Calu3 (cell line): ENCODE data around the gene PBRM1. TPM values are rescaled to one million over a fixed set of nuclear protein-coding genes. Genes with fewer than 3 reads are reported as not detected.

ENCODE experiments used
- BruUV-seq: library from RNA; stranded (reverse); fragments of 400-500 nt; replicated peaks from 2 replicates; lab custom pipeline; 2021; lab: Mats Ljungman, UMichigan
- CTCF ChIA-PET: fragments of 300-600 bp; sonication (Branson Sonifier 250); formaldehyde crosslinking; loops from one replicate; lab custom pipeline; 2022; ENCODE audit warnings: antibody characterized with exemption; lab: Charles Lee
- DNase-seq: peaks from one replicate; pipeline ENCODE4 v3.0.0; 2022
- H3K27ac Mint-ChIP-seq: one replicate; pipeline ENCODE4 v1.8.0; 2022; ENCODE audit warnings: mixed read lengths; ENCODE audit not compliant: unreplicated experiment
- H3K27me3 Mint-ChIP-seq: one replicate; pipeline ENCODE4 v1.8.0; 2022; ENCODE audit warnings: mixed read lengths; ENCODE audit not compliant: unreplicated experiment
- H3K36me3 Mint-ChIP-seq: one replicate; pipeline ENCODE4 v1.8.0; 2022; ENCODE audit warnings: mild to moderate bottlenecking, moderate library complexity, mixed read lengths; ENCODE audit not compliant: insufficient read depth, unreplicated experiment
- H3K4me1 Mint-ChIP-seq: one replicate; pipeline ENCODE4 v1.8.0; 2022; ENCODE audit warnings: mild to moderate bottlenecking, low read depth, mixed read lengths; ENCODE audit not compliant: unreplicated experiment
- H3K4me3 Mint-ChIP-seq: one replicate; pipeline ENCODE4 v1.8.0; 2022; ENCODE audit warnings: mild to moderate bottlenecking, low read depth, moderate library complexity, mixed read lengths; ENCODE audit not compliant: unreplicated experiment
- H3K9me3 Mint-ChIP-seq: one replicate; pipeline ENCODE4 v1.8.0; 2022; ENCODE audit warnings: low read depth, mixed read lengths; ENCODE audit not compliant: unreplicated experiment
- intact Hi-C: fragments of 100-400 bp; cut with micrococcal nuclease; formaldehyde crosslinking; loops from one replicate; pipeline ENCODE4 v1.10.0; 2022; ENCODE audit not compliant: unreplicated experiment
- total RNA-seq: library from RNA; stranded (reverse); gene quantifications from 2 replicates; pipeline ENCODE4 v1.2.3, GENCODE V29; 2022
- TF ChIP-seq, protein P1 (sequence below): fragments of 200-600 bp; IDR thresholded peaks from one replicate; pipeline ENCODE4 v1.8.0; 2022; ENCODE audit warnings: antibody characterized with exemption; ENCODE audit not compliant: unreplicated experiment

The PBRM1 gene
- total RNA-seq, 1 experiment from 2014 or later, result 54.9 TPM

DNA sequence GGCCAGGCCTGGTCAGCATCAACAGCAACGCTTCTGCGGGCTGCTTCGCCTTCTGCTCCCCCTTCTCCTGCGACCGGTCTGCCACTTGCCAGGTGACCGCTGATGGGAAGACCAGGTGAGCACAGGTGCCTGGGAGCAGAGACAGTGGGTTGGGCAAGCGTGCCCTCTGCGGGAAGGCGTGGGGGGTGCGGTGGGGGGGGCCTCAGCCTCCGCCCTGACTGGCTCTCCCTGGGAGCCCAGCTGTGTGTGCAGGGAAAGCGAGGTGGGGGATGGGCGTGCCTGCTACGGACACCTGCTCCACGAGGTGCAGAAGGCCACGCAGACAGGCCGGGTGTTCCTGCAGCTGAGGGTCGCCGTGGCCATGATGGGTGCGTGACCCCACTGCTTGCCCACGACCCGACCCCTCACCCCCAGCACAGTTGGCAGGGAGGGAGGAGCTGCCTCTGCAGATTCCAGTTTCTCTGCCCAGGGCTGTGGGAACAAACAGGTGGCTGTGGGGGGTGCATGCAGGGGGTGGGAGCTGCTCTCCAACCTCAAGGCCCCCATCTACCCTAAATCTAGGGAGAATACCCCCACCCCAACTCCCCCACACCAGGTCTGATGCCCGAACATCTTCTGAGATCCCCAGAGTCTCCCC is 181.8 kb downstream of the PBRM1 start:
- Mint-ChIP-seq H3K9me3 (no peaks in the 10 kb centered on the region), H3K4me1 (peaks cover 10% of the 10 kb centered on the region), H3K27ac (no peak overlapping the region), H3K36me3 (peaks cover 6% of the 10 kb centered on the region), H3K4me3 (no peak overlapping the region), H3K27me3 (peaks cover 11% of the 10 kb centered on the region)
- intact Hi-C loops, result no loop called here
- no peak for DNase-seq
- CTCF ChIA-PET, result no interaction called here
- no TSS peak for BruUV-seq
- TF ChIP-seq, protein P1, sequence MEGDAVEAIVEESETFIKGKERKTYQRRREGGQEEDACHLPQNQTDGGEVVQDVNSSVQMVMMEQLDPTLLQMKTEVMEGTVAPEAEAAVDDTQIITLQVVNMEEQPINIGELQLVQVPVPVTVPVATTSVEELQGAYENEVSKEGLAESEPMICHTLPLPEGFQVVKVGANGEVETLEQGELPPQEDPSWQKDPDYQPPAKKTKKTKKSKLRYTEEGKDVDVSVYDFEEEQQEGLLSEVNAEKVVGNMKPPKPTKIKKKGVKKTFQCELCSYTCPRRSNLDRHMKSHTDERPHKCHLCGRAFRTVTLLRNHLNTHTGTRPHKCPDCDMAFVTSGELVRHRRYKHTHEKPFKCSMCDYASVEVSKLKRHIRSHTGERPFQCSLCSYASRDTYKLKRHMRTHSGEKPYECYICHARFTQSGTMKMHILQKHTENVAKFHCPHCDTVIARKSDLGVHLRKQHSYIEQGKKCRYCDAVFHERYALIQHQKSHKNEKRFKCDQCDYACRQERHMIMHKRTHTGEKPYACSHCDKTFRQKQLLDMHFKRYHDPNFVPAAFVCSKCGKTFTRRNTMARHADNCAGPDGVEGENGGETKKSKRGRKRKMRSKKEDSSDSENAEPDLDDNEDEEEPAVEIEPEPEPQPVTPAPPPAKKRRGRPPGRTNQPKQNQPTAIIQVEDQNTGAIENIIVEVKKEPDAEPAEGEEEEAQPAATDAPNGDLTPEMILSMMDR, result no peak

DNA sequence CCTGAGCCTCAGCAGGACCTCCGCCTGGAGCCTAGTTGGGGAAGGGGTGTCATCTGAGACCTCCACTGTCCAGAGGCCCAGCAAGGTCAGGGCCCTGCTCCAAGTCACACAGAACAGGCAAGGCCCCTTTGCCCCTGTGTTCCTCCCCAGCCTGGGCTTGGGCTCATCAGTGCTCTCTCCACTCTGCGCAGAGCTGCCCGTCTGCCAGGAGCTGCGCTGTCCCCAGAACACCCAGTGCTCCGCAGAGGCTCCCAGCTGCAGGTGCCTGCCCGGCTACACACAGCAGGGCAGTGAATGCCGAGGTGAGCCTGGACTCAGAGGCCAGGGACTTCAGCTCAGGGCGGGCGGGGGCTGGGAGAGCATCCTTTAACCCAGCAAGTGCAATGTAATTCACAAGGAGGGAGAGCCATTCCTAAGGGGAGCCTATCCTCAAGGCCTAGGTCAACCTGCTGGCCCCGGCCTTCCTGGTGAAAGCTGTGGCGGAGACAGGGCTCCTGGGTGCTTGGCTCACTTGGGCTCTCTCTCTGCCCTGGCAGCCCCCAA is 182.8 kb downstream of the PBRM1 start:
- H3K4me3 Mint-ChIP-seq, result no peak overlapping the region
- no TSS peak for BruUV-seq
- H3K36me3 Mint-ChIP-seq, result peaks cover 6% of the 10 kb centered on the region
- H3K9me3 Mint-ChIP-seq, result no peaks in the 10 kb centered on the region
- CTCF ChIA-PET, result no interaction called here
- intact Hi-C loops, result no loop called here
- H3K27ac Mint-ChIP-seq, result no peak overlapping the region
- H3K27me3 Mint-ChIP-seq, result peaks cover 11% of the 10 kb centered on the region
- TF ChIP-seq, protein P1, result no peak
- H3K4me1 Mint-ChIP-seq, result peaks cover 10% of the 10 kb centered on the region
- no peak for DNase-seq

DNA sequence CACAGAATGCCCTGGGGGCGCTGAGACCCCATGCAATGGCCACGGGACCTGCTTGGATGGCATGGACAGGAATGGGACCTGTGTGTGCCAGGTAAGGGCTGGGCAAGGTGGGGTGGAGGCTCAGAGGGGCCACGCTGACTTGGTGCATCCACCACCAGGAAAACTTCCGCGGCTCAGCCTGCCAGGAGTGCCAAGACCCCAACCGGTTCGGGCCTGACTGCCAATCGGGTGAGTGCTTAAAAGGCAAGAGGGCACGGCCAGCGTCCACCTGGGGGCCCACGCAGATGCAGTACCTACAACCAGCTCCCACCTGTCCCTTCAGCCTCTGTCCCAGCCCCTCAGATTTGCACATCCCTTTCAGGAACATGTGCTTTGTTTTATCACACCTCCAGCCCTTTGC is 183.7 kb downstream of the PBRM1 start:
- Mint-ChIP-seq H3K27me3 (peaks cover 11% of the 10 kb centered on the region), H3K27ac (no peak overlapping the region), H3K4me3 (no peak overlapping the region), H3K36me3 (no peaks in the 10 kb centered on the region), H3K9me3 (no peaks in the 10 kb centered on the region), H3K4me1 (peaks cover 2% of the 10 kb centered on the region)
- CTCF ChIA-PET, result no interaction called here
- intact Hi-C loops, result no loop called here
- no TSS peak for BruUV-seq
- TF ChIP-seq, protein P1, result no peak
- DNase-seq, result no peak

DNA sequence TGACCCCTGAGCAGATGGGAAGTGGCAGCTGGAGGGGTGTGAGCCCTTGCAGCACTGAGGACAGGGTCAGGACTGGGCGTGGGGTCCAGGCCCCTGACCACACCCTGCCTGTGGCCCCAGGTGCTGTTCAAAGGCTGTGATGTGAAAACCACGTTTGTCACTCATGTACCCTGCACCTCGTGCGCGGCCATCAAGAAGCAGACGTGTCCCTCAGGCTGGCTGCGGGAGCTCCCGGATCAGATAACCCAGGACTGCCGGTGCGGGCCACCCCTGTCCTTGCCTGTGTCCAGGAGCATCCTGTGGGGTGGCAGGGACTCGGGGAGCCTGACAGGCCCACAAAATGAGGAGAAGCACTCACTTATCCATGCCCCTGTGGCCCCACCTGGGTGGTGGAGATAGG is 184.7 kb downstream of the PBRM1 start:
- peaks cover 11% of the 10 kb centered on the region for H3K27me3 Mint-ChIP-seq
- no peaks in the 10 kb centered on the region for H3K36me3 Mint-ChIP-seq
- no peaks in the 10 kb centered on the region for H3K4me1 Mint-ChIP-seq
- BruUV-seq, result no TSS peak
- TF ChIP-seq, protein P1, result no peak
- intact Hi-C loops, result no loop called here
- CTCF ChIA-PET, result no interaction called here
- no peak for DNase-seq
- no peak overlapping the region for H3K27ac Mint-ChIP-seq
- no peak overlapping the region for H3K4me3 Mint-ChIP-seq
- no peaks in the 10 kb centered on the region for H3K9me3 Mint-ChIP-seq
